ENCODE results near the gene SCRN2.

SCRN2 gene

DNA sequence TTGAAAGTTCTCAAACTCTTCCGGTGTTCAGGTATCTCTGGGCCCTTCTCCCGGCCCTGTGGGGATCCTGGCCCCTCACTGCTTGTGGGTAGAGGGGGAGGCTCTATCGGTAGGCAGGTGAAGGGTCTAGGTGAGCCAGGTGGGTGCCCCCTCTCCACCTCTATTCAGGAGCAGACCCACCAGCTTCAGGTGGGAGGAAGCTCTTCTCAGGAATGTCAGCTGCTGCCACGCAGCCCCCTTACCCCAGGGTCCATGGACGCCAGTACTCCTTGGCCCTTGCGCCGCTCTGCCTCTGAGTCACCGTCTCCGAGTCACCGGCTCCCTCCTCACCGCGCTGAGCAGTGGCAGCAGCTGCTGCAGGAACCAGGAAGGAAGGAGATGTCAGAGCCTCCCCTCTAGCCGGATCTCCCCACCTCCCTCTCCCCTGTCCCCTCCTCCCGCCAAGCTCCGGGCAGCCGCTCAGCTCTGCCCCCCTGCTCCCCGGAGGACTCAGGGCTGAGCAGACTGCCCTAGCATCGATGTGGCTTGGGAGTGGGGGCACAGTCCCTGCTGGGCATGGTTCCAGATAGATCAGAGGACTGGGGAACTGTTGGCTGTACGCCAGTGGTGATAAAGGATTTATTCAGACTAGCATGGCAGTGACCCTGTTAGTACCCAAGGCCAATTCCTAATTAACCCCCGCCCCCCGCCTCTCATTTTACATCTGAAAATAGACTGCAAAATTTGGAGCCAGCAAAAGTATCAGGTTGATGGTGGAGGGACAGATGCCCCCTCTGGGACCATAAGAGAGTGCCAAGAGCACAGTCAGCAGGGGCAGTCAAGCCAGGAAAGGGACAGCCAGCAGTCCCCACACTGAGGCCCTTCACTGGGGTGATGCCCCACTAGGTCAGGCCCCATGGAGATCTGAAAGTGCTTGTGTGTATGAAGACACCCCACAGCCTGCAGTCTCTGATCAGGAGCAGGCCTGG lies 19.4 kb downstream of the SCRN2 start, which contains the start of gene OSBPL7:
Gene OSBPL7 (minus strand): TSS at position 371 of the 968 bp plus-strand sequence. CDS start 1,516 bp downstream, outside the sequence.
- peak; percentile 42 to 86 for DNase-seq (ENCODE audit: low spot score in 2 of 2)
- ATAC-seq: peak; percentile 96
- Mint-ChIP-seq H3K9me3 (no peaks in the 10 kb centered on the region), H3K36me3 (peaks cover 61% of the 10 kb centered on the region), H3K4me1 (peaks cover 36% of the 10 kb centered on the region), H3K27ac (peak within 1 kb of the TSS; percentile 96), H3K4me3 (peak within 1 kb of the TSS; percentile 96)

DNA sequence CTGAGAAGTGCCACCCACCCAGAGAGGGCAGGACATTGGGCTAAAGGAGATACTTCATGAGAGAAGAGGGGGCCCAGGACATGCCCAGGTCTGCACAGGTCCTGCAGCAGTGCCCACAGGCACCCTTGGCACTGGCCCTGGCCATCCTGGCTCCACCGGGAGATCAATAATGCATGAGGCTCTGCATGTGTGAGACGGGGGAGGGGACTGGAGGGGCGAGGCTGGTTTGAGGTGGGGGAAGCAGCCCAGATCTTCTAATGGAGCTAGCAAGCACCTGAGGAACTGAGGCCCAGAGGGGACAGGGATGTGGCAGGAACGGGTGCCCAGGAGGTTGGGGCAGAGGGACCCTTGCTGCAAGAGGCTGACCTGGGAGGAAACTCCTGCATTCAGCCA lies 20.0 kb downstream of the SCRN2 start:
- peak overlapping the region; percentile 96 for H3K27ac Mint-ChIP-seq
- no peaks in the 10 kb centered on the region for H3K9me3 Mint-ChIP-seq
- no peak for ATAC-seq
- peaks cover 32% of the 10 kb centered on the region for H3K4me1 Mint-ChIP-seq
- peak overlapping the region; percentile 96 for H3K4me3 Mint-ChIP-seq
- H3K36me3 Mint-ChIP-seq: peaks cover 61% of the 10 kb centered on the region
- DNase-seq (ENCODE audit: low spot score in 2 of 2): no peak

DNA sequence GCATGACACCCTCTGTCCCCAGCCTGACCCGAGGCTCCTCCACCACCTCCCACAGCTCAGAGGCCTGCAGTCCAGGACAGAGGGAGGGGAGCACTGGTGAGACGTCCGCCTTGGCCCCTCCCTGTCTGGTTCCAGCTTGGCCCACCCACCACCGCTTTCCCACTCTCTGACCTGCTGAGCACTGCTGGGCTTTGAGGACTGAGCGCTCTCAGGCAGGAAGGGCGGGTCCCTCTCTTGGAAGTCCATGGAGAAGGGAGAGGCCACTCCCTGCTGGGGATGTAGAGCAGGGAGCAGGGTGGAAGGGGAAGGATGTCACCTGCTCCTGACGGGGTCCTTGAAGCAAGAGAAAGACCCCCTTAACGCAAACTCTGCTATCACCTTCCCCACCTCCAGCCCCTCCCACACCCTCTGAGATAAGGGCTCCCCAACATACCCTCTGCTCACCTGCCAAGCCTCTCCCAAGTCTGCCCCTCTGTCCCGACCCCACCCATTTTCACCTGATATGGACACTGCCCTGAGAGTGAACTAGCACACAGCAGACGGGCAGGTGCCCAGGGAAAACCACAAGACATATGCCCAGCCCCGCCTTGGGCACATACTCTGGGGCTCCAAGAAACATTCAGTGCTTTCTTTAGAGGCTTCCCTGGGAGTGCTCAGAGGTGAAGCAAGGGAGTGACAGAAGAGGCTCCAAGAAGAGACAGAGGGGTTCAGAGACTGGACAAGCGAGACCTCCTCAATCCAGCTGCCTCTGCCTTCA lies 20.9 kb downstream of the SCRN2 start:
- H3K4me3 Mint-ChIP-seq: peak overlapping the region; percentile 96
- DNase-seq (ENCODE audit: low spot score in 2 of 2) (no peak), ATAC-seq (no peak)
- no peaks in the 10 kb centered on the region for H3K9me3 Mint-ChIP-seq
- H3K36me3 Mint-ChIP-seq: peaks cover 61% of the 10 kb centered on the region
- H3K27ac Mint-ChIP-seq: peak overlapping the region; percentile 96
- H3K4me1 Mint-ChIP-seq: peaks cover 32% of the 10 kb centered on the region

DNA sequence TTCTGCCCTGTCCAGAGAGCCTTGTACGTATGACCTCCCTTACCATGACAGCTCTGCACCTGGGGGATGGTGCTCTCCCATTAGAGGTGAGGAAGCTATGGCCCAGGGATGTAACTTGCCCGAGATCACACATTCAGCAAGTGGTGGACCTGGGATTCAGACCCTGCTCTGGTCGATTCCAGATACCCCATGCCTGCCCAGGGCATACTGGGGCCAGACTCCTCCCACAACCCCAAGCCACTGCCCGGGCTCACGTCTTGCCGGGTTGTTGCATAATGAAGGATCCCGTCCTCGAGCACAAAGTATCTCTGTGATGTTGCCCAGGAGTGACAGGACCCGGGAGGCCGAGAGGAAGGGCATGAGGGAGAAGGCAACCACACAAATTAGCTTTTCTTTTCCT lies 21.6 kb downstream of the SCRN2 start:
- Mint-ChIP-seq H3K4me3 (no peak overlapping the region), H3K27ac (no peak overlapping the region), H3K36me3 (peaks cover 61% of the 10 kb centered on the region), H3K4me1 (peaks cover 29% of the 10 kb centered on the region), H3K9me3 (no peaks in the 10 kb centered on the region)
- no peak for ATAC-seq
- no peak for DNase-seq (ENCODE audit: low spot score in 2 of 2)

DNA sequence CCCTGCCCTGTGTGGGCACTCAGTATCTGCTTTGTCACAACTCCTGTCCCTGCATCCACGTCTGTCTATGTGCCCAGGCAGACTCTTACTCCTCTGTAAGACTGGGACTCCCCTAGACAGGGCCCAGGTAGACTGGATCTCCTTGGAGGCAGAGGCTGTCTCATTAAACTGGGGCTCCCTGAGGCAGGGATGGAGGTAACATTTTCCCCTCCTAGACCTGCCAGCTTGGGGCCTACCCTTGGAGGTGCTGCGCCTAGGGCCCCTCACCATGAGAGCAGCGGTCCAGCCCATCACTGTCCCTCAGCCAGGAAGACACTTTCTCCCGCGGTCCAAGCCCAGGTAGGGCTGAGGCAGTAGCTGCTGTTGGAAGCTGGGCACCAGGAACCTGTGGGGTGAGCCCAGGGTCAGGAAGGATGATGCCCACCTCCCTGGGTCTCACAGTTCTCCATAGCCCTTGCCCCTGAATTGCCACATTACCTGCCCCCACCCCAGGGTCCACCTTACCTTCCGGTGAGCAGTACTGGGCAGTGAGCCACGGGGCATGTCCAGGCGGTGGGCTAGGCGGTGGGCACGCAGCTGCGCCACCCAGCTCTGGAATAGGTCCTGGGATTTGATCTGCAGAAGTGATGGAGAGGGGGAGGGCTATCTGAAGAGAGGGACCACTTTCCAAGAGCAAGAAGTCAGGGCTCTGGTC lies 22.9 kb downstream of the SCRN2 start:
- peak overlapping the region; percentile 56 for H3K27ac Mint-ChIP-seq
- H3K4me1 Mint-ChIP-seq: peaks cover 27% of the 10 kb centered on the region
- no peak overlapping the region for H3K4me3 Mint-ChIP-seq
- DNase-seq (ENCODE audit: low spot score in 2 of 2): no peak
- H3K9me3 Mint-ChIP-seq: no peaks in the 10 kb centered on the region
- no peak for ATAC-seq
- peaks cover 59% of the 10 kb centered on the region for H3K36me3 Mint-ChIP-seq

DNA sequence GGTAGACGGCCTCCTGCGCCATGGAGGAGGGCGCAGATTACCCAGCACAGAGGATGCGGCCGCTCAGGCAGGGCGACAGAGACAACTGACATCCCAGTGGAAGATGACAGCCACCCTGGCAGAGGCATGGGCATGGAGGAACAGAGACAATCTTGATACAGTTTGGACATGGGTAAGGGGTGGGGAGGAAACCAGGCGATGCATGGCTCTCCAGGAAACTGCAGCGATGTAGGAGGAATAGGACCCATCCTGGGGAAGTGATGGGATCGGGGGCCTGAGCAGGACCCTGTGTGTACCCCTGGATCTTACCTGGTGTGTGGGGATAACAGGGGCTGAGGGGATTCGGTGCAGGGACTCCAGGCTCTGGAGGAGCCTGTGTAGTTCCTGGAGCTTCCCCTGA lies 24.1 kb downstream of the SCRN2 start:
- peaks cover 65% of the 10 kb centered on the region for H3K36me3 Mint-ChIP-seq

DNA sequence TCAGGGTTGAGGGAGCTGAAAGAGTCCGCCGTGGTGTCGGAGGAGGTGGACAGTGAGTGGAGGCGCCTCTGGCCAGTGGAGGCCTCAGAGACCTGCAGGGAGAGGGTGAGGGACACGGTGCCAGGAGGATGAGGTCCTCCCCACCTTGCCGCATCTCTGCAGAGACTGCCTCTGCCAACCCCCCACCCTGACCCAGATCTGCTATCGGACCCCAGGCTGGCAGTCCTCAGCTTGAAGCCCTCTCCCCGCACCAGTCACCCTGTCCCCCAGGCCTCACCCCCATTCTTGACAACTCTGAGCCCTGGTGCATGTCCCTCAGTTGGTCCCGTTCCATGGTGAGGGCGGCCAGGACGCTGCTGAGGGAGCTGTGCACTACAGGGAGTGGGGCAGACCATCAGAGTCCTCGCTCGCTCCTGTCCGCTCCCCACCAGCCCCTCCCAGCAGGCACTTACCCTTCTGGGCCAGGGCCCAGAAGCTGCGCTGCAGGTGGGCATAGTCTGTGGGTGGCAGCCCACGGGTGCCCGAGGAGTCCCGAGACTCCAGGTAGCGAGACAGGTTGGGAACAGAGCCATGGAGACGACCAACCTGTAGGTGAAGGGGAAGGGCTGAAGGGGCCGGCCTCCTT lies 24.9 kb downstream of the SCRN2 start:
- DNase-seq (ENCODE audit: low spot score in 2 of 2) (no peak), ATAC-seq (no peak)
- Mint-ChIP-seq H3K4me3 (no peak overlapping the region), H3K4me1 (peaks cover 33% of the 10 kb centered on the region), H3K36me3 (peaks cover 65% of the 10 kb centered on the region), H3K27ac (no peak overlapping the region), H3K9me3 (no peaks in the 10 kb centered on the region)

More for the DNA sequence above, 24.1 kb downstream of the SCRN2 start:
- DNase-seq (ENCODE audit: low spot score in 2 of 2) (no peak), ATAC-seq (no peak)
- Mint-ChIP-seq H3K9me3 (no peaks in the 10 kb centered on the region), H3K4me3 (no peak overlapping the region), H3K4me1 (peaks cover 33% of the 10 kb centered on the region), H3K27ac (peak overlapping the region; percentile 50)

DNA sequence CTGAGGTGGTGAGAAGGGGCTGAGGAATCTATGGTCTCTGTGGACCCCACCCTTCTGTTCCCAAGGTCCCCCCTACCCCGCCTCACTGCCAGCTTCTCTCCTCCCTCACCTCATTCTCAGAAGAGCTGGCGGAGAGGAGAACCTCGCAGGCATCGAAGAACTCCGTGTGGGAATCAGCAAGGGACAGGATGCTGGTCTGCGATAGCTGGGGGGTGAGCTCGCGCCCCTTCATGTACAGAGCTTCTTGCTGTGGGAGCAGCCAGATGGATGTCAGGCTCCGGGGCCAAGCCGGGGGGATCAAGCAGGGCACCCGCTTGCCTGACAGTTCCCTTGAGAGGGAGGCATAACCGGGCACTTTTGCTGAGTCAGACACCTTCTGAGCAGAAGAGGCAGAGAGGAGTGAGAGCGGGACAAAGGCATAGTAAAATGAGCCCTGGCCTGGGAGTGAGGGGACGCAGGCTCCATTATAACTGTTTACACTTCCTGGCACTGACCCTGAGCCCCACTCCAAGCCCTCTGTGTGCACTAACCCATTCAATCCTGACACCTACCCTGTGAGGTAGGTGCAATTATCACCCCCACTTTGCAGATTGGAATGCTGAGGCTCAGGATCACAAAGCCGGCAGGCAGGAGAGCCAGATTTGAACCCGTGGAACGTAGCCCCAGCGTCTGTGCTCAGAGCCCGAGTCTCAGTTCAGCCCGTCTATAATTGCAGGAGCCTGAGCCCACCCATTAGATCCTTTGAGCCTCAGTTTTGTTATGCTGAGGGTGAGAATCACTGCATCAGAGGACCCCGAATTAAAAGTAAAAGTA lies 25.8 kb downstream of the SCRN2 start:
- Mint-ChIP-seq H3K4me3 (no peak overlapping the region), H3K36me3 (peaks cover 65% of the 10 kb centered on the region), H3K27ac (peak overlapping the region; percentile 81), H3K9me3 (no peaks in the 10 kb centered on the region), H3K4me1 (peaks cover 33% of the 10 kb centered on the region)
- DNase-seq (ENCODE audit: low spot score in 2 of 2) (no peak), ATAC-seq (no peak)

DNA sequence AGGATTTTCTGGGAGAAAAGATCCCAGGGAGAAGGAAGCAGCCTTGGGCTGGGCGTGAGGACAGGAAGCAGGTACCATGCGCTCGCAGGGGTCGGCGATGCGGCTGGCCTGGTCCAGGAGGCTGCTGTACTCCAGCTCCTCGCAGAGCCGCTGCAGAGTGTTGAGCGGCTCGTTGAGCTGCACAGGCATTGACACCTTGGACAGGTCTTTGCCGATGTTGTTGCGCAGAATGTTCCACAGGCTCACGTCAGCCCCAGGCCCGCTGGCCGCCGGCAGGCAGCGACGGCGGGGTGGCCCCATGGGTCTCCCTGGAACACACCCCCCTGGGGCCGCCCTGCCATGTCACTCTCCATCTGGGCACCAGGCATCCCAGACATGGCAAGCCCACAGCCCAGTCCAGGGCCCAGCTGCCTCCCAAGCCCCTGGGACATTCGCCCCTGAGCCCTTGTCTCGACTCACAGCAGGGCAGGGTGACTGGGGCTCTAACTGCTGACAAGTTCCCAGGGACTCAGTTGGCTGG lies 27.5 kb downstream of the SCRN2 start:
- H3K27ac Mint-ChIP-seq: peak overlapping the region; percentile 92
- peaks cover 82% of the 10 kb centered on the region for H3K36me3 Mint-ChIP-seq
- DNase-seq (ENCODE audit: low spot score in 2 of 2): no peak
- H3K4me3 Mint-ChIP-seq: no peak overlapping the region
- H3K4me1 Mint-ChIP-seq: peaks cover 40% of the 10 kb centered on the region
- H3K9me3 Mint-ChIP-seq: no peaks in the 10 kb centered on the region
- ATAC-seq: no peak

DNA sequence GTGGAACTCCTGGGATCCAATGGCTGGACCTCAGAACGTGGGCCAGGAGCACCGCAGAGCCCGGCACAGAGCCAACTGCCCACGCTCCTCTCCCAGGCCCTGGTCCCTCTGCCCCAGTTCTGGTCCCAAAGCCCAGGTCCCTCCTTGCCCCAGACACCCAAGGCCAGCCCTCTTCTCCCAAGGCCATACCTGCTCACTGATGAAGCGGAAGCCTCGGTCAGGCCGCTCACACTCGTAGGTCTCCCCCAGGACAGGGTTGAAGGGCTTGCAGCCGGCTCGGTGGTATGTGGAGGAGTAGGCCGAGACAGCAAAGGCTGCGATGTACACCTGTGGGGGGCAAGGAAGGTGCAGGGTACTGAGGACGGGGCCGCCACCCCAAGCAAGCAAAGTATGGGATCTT lies 28.0 kb downstream of the SCRN2 start:
- Mint-ChIP-seq H3K4me1 (peaks cover 40% of the 10 kb centered on the region), H3K27ac (peak overlapping the region; percentile 92)
- ATAC-seq: no peak

DNA sequence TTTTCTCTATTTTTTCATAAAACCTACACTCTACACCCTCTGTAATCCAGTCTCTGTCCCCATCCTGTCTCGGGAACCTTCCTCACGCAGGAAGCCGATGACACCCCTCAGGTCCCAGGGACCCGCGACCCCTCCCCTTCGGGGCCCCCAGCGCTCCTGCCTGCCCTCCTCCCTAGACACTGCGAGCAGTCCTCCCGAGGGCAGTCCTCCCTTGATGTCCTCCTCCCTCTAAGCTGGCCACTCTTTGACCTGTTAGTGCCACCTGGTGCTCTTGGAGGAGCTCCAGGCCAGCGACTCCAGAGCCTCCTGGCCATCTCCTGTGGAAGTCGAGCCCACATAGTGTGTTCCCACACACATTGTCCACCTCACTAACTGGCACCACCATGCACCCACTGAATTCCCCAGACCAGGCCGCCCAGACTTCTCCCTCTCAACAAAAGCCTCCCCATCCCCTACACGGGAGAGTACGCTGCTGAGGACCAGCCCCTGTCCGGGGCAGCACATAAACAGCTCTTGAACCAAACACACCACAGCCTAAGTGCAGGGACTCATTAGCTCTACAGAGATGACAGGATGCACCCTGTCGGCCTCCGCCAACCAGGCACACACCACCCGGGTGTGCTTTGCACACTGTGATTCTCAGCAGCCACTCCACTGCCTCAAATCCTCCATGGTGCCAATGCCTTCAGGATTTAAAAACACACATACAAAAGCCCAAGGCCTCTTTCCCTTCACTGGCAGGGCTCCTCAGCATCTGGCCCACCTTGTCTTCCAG lies 28.7 kb downstream of the SCRN2 start:
- Mint-ChIP-seq H3K4me1 (peaks cover 40% of the 10 kb centered on the region), H3K9me3 (no peaks in the 10 kb centered on the region), H3K4me3 (no peak overlapping the region), H3K36me3 (peaks cover 84% of the 10 kb centered on the region), H3K27ac (peak overlapping the region; percentile 92)
- ATAC-seq (no peak), DNase-seq (ENCODE audit: low spot score in 2 of 2) (no peak)

More for the DNA sequence above, 28.0 kb downstream of the SCRN2 start:
- H3K4me3 Mint-ChIP-seq: no peak overlapping the region
- peaks cover 87% of the 10 kb centered on the region for H3K36me3 Mint-ChIP-seq
- H3K9me3 Mint-ChIP-seq: no peaks in the 10 kb centered on the region
- no peak for DNase-seq (ENCODE audit: low spot score in 2 of 2)

DNA sequence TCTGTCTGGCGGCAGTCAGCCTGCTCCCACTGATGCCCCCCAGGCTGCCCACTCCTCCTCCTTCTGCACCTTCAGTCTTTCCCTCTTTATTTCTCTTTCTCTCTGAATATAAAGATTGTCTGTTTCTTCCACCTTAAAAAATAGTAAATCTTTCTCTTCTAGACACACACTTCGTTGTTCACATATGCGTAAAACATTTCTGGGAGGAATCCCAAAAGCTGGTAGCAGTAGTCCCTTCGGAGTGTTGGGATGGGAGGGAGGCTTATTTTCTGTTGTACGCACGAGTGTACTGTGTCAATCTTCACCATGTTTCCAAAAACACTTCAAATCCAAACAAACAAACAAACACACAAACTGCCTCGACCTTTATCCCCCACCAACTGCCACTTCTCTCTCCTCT lies 29.4 kb downstream of the SCRN2 start:
- DNase-seq (ENCODE audit: low spot score in 2 of 2): no peak
- H3K27ac Mint-ChIP-seq: peak overlapping the region; percentile 92
- H3K9me3 Mint-ChIP-seq: no peaks in the 10 kb centered on the region
- peaks cover 79% of the 10 kb centered on the region for H3K36me3 Mint-ChIP-seq
- H3K4me3 Mint-ChIP-seq: no peak overlapping the region
- peaks cover 40% of the 10 kb centered on the region for H3K4me1 Mint-ChIP-seq
- ATAC-seq: no peak

DNA sequence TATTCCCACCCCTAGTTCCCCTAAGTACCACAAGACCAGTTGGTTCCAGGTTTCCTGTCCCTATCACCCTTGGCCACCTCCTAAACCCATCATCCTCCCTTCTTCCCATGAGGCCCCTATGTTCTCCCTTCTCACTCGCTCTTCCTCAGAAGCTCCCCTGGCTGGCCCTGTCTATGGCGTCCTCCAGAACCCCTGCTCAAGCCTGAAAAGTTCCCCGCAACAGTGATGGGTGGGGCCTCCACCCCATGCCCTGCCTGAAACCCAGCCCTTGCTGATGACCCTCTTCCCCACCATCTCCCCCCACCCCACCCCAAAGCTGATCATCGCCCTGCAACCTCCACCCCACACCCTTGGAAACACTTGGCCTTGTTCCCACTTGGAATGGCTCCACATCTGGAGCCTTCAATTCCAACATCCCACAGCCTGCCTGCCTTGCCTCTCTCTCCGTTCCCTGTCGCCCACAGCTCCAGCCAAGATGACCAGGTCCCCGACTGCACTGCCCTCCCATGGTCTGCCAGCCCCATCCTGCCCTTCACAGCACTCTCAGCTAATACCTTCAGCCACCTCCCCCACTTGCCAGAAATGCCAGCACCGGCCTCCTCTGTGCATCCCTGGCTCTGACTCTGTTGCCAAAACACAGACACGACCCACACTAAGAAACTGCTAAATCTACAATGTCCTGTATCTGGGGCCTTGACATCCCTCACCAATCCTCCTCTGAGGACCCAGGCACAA lies 30.0 kb downstream of the SCRN2 start:
- no peak for ATAC-seq
- no peak for DNase-seq (ENCODE audit: low spot score in 2 of 2)
- Mint-ChIP-seq H3K36me3 (peaks cover 79% of the 10 kb centered on the region), H3K27ac (peak overlapping the region; percentile 92), H3K4me3 (peak overlapping the region; percentile 27), H3K9me3 (no peaks in the 10 kb centered on the region), H3K4me1 (peaks cover 40% of the 10 kb centered on the region)
